ENCODE results near the gene EHD1. TPM values are rescaled to one million over a fixed set of nuclear protein-coding genes. Genes with fewer than 3 reads are reported as not detected.

Gene EHD1
- total RNA-seq, 1 donor from 2014 or later, result 19.8 TPM

GRCh38 chr11:64842366-64842759 lies 36.1 kb downstream of the EHD1 start:
- H3K4me1 ChIP-seq, result peaks cover 24% of the 10 kb centered on the region
- peaks cover 14% of the 10 kb centered on the region for H3K27me3 ChIP-seq
- H3K4me1 Mint-ChIP-seq, result peaks cover 20% of the 10 kb centered on the region
- H3K4me2 ChIP-seq, result peak overlapping the region; percentile 84
- peaks cover 16% of the 10 kb centered on the region for H3K27me3 Mint-ChIP-seq (ENCODE audit: insufficient read depth, low read depth)
- no peaks in the 10 kb centered on the region for H3K36me3 Mint-ChIP-seq
- no peaks in the 10 kb centered on the region for H3K79me2 ChIP-seq (ENCODE audit: low read depth)
- no peaks in the 10 kb centered on the region for H4K20me1 ChIP-seq (ENCODE audit: low read depth)
- no peak overlapping the region for H3K9ac ChIP-seq
- no peak overlapping the region for H2AFZ ChIP-seq (replicated peaks)
- H3K27ac ChIP-seq, result no peak overlapping the region
- no peaks in the 10 kb centered on the region for H3K9me3 ChIP-seq (ENCODE audit: low read depth)
- peaks cover 35% of the 10 kb centered on the region for H3F3A ChIP-seq (ENCODE audit: low read depth)
- no peaks in the 10 kb centered on the region for H3K36me3 ChIP-seq
- no peak for TF ChIP-seq EZH2 (IDR thresholded peaks at IDR 0.05)
- TF ChIP-seq EZH2phosphoT487 (IDR thresholded peaks at IDR 0.05), result no peak
- peak; percentile 31 for DNase-seq (ENCODE audit: low spot score)
- H3K27ac Mint-ChIP-seq, result no peak overlapping the region
- H3K9me3 Mint-ChIP-seq, result no peaks in the 10 kb centered on the region
- no peak overlapping the region for H3K4me3 ChIP-seq
- peak overlapping the region; percentile 27 for H3K4me3 Mint-ChIP-seq

- Histone ChIP-seq H3K36me3 (no peaks in the 10 kb centered on the region), H4K20me1 (ENCODE audit: low read depth) (no peaks in the 10 kb centered on the region), H3K9me3 (ENCODE audit: low read depth) (no peaks in the 10 kb centered on the region), H3K4me3 (no peak overlapping the region), H3F3A (ENCODE audit: low read depth) (peaks cover 33% of the 10 kb centered on the region), H3K27me3 (peaks cover 14% of the 10 kb centered on the region), H3K4me2 (no peak overlapping the region), H3K27ac (no peak overlapping the region), H2AFZ (replicated peaks) (no peak overlapping the region), H3K79me2 (ENCODE audit: low read depth) (no peaks in the 10 kb centered on the region), H3K9ac (no peak overlapping the region), H3K4me1 (peaks cover 24% of the 10 kb centered on the region)
- peaks cover 20% of the 10 kb centered on the region for H3K4me1 Mint-ChIP-seq
- no peak overlapping the region for H3K27ac Mint-ChIP-seq
- no peaks in the 10 kb centered on the region for H3K36me3 Mint-ChIP-seq
- H3K4me3 Mint-ChIP-seq, result no peak overlapping the region
- H3K27me3 Mint-ChIP-seq (ENCODE audit: insufficient read depth, low read depth), result peaks cover 16% of the 10 kb centered on the region
- DNase-seq (ENCODE audit: low spot score), result peak; percentile 55
- no peak for TF ChIP-seq CTCF (IDR thresholded peaks at IDR 0.05)
- TF ChIP-seq EZH2 (IDR thresholded peaks at IDR 0.05), result no peak
- no peak for TF ChIP-seq EZH2phosphoT487 (IDR thresholded peaks at IDR 0.05)
- H3K9me3 Mint-ChIP-seq, result no peaks in the 10 kb centered on the region
Measured at GRCh38 chr11:64841592-64842365, 36.6 kb downstream of the EHD1 start.

GRCh38 chr11:64839887-64840782 lies 38.3 kb downstream of the EHD1 start:
- no peaks in the 10 kb centered on the region for H4K20me1 ChIP-seq (ENCODE audit: low read depth)
- TF ChIP-seq EZH2 (IDR thresholded peaks at IDR 0.05), result no peak
- no peak for TF ChIP-seq EZH2phosphoT487 (IDR thresholded peaks at IDR 0.05)
- no peak for TF ChIP-seq CTCF (IDR thresholded peaks at IDR 0.05)
- H3K4me1 ChIP-seq, result peaks cover 24% of the 10 kb centered on the region
- peaks cover 10% of the 10 kb centered on the region for H3K27me3 Mint-ChIP-seq (ENCODE audit: insufficient read depth, low read depth)
- H3K27me3 ChIP-seq, result peaks cover 14% of the 10 kb centered on the region
- H3K4me3 ChIP-seq, result no peak overlapping the region
- peaks cover 17% of the 10 kb centered on the region for H3F3A ChIP-seq (ENCODE audit: low read depth)
- H3K79me2 ChIP-seq (ENCODE audit: low read depth), result no peaks in the 10 kb centered on the region
- H3K27ac ChIP-seq, result no peak overlapping the region
- no peak for DNase-seq (ENCODE audit: low spot score)
- H3K27ac Mint-ChIP-seq, result no peak overlapping the region
- peaks cover 18% of the 10 kb centered on the region for H3K4me1 Mint-ChIP-seq
- no peak overlapping the region for H3K4me2 ChIP-seq
- no peaks in the 10 kb centered on the region for H3K36me3 Mint-ChIP-seq
- no peak overlapping the region for H3K9ac ChIP-seq
- H3K9me3 ChIP-seq (ENCODE audit: low read depth), result no peaks in the 10 kb centered on the region
- no peaks in the 10 kb centered on the region for H3K36me3 ChIP-seq
- no peak overlapping the region for H2AFZ ChIP-seq (replicated peaks)
- H3K4me3 Mint-ChIP-seq, result no peak overlapping the region
- no peaks in the 10 kb centered on the region for H3K9me3 Mint-ChIP-seq

Measured in neural progenitor cell (in vitro differentiated cells).